Measurements from ENCODE around the gene APBA1. TPM values are rescaled to one million over a fixed set of nuclear protein-coding genes. Genes with fewer than 3 reads are reported as not detected.

The APBA1 gene
- total RNA-seq, 2 donors from 2014 or later, result 6.8 to 9.5 TPM

DNA sequence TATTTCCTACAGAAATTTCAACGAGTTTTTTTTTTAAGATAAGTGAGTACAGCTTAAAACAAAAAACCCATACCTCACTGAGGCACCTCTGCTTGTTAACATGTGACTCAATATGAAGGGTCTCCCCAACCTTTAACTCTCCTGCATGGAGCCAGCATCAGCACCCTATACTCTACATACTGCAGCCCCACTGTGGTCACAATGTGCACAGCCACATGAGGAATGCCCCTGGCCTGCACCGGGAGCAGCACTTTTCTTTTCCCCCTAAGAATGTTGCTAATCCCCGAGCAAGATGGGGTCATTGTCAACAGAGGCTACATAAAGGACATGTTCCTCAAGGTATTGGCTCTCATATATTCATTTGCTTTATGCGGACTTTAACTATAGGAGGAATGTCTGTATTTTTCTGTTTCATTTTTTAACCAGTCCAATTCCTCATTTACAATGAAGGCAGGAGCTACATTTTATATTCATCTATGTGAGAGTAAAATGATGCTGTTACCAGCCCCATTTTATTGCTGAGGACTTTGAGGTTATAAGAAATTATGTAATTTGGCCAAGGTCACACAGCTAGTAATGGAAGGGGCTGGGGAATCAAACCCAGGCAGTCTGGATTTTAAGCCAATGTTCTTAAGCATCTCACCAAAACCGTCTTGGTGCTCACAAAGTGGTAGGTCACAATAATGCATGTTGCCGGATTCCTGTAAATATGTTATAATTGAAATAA, 93.0 kb downstream of the APBA1 start:
- Histone ChIP-seq H3K27me3 (replicated peaks; ENCODE audit: insufficient read depth) (no peaks in the 10 kb centered on the region), H3K27ac (no peak overlapping the region)

DNA sequence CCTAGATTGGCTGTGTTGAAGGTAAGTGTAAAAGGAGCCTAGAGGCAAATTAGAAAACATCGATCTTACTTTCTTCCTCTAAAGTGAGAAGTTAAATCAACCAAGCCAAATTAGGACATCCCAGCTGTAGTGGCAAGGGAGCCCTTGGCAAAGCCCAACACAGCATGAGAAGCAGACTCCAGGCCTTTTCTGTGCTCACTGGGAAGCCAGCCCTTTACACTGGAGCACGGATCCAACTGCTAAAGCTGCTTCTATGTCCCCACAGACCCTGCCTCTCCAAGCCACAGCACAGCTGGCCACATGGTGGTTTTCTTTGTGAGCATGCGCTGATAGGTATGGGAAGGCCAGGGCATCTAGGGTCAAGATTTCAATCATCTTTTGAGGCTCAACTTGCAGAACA, 94.1 kb downstream of the APBA1 start:
- ATAC-seq (ENCODE audit: insufficient number of reproducible peaks, low FRiP score, low read depth), result no peak
- Histone ChIP-seq H3K27me3 (replicated peaks; ENCODE audit: insufficient read depth) (no peaks in the 10 kb centered on the region), H3K27ac (no peak overlapping the region), H3K9me3 (no peaks in the 10 kb centered on the region), H3K4me3 (no peak overlapping the region), H3K36me3 (no peaks in the 10 kb centered on the region), H3K4me1 (ENCODE audit: control insufficient read depth in 1 of 2, low read depth in 2 of 2) (peaks cover 0 to 7% of the 10 kb centered on the region in 2 donors)
- TF ChIP-seq, protein P1, sequence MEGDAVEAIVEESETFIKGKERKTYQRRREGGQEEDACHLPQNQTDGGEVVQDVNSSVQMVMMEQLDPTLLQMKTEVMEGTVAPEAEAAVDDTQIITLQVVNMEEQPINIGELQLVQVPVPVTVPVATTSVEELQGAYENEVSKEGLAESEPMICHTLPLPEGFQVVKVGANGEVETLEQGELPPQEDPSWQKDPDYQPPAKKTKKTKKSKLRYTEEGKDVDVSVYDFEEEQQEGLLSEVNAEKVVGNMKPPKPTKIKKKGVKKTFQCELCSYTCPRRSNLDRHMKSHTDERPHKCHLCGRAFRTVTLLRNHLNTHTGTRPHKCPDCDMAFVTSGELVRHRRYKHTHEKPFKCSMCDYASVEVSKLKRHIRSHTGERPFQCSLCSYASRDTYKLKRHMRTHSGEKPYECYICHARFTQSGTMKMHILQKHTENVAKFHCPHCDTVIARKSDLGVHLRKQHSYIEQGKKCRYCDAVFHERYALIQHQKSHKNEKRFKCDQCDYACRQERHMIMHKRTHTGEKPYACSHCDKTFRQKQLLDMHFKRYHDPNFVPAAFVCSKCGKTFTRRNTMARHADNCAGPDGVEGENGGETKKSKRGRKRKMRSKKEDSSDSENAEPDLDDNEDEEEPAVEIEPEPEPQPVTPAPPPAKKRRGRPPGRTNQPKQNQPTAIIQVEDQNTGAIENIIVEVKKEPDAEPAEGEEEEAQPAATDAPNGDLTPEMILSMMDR (IDR thresholded peaks at IDR 0.05), result no peak
- no peak for DNase-seq (ENCODE audit: low spot score)

More for the DNA sequence above, 93.0 kb downstream of the APBA1 start:
- ATAC-seq (ENCODE audit: insufficient number of reproducible peaks, low FRiP score, low read depth) (no peak), DNase-seq (ENCODE audit: low spot score) (no peak)
- peaks cover 0 to 7% of the 10 kb centered on the region in 2 donors for H3K4me1 ChIP-seq (ENCODE audit: control insufficient read depth in 1 of 2, low read depth in 2 of 2)
- no peaks in the 10 kb centered on the region for H3K36me3 ChIP-seq
- TF ChIP-seq, protein P1 (IDR thresholded peaks at IDR 0.05), result no peak
- no peaks in the 10 kb centered on the region for H3K9me3 ChIP-seq
- no peak overlapping the region for H3K4me3 ChIP-seq

- Histone ChIP-seq H3K9me3 (no peaks in the 10 kb centered on the region), H3K4me1 (ENCODE audit: control insufficient read depth in 1 of 2, low read depth in 2 of 2) (peaks cover 0 to 7% of the 10 kb centered on the region in 2 donors), H3K27ac (no peak overlapping the region), H3K36me3 (no peaks in the 10 kb centered on the region), H3K4me3 (no peak overlapping the region), H3K27me3 (replicated peaks; ENCODE audit: insufficient read depth) (no peaks in the 10 kb centered on the region)
- DNase-seq (ENCODE audit: low spot score), result no peak
- ATAC-seq (ENCODE audit: insufficient number of reproducible peaks, low FRiP score, low read depth), result no peak
- TF ChIP-seq, protein P1 (IDR thresholded peaks at IDR 0.05), result no peak
These were observed 95.0 kb downstream of the APBA1 start for GRCh38 chr9:69577123-69577522.

DNA sequence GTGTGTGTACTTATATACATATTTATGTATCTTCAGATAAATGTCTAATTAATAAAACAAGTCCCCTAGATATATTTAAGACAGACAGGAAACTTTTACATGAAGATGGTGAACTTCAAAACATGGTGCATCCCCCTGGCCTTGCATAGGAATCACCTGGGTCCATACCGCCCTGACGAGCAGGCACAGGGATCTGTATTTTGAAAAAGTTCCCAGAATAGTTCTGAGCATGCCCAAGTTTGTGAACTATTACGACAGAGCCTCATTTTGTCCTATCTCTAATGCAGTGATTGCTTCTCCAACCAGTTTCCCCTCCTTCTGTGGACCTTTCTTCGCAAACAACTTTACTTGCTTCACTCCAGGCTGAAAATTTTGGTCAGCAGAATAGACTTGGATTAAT, 98.1 kb downstream of the APBA1 start:
- Histone ChIP-seq H3K4me1 (ENCODE audit: control insufficient read depth in 1 of 2, low read depth in 2 of 2) (peaks cover 9 to 19% of the 10 kb centered on the region in 2 donors), H3K27me3 (replicated peaks; ENCODE audit: insufficient read depth) (no peaks in the 10 kb centered on the region), H3K27ac (no peak overlapping the region), H3K9me3 (no peaks in the 10 kb centered on the region), H3K36me3 (no peaks in the 10 kb centered on the region), H3K4me3 (no peak overlapping the region)
- ATAC-seq (ENCODE audit: insufficient number of reproducible peaks, low FRiP score, low read depth) (no peak), DNase-seq (ENCODE audit: low spot score) (no peak)
- TF ChIP-seq, protein P1 (IDR thresholded peaks at IDR 0.05), result no peak

DNA sequence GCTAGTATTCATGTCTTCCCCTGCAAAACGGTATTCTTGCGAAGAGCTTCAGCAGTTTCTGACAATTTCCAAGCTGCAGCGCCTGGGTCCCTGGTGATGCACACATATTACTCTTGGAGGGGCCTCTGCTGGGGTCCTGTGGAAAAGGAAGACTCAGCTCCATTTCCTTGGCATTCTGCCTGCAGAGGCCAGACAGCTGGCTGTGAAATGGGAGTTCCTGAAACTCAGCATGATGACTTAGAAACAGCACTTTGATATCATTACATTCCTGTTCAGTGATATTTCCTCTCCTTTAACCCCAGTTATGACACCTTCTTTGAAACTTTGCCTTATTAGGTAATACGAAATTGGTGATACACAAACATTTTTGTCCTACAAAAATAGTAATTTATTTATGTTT, 98.5 kb downstream of the APBA1 start:
- ATAC-seq (ENCODE audit: insufficient number of reproducible peaks, low FRiP score, low read depth), result no peak
- no peak overlapping the region for H3K27ac ChIP-seq
- peaks cover 9 to 20% of the 10 kb centered on the region in 2 donors for H3K4me1 ChIP-seq (ENCODE audit: control insufficient read depth in 1 of 2, low read depth in 2 of 2)
- H3K9me3 ChIP-seq, result no peaks in the 10 kb centered on the region
- H3K4me3 ChIP-seq, result no peak overlapping the region
- TF ChIP-seq, protein P1 (IDR thresholded peaks at IDR 0.05), result no peak
- DNase-seq (ENCODE audit: low spot score), result no peak
- no peaks in the 10 kb centered on the region for H3K27me3 ChIP-seq (replicated peaks; ENCODE audit: insufficient read depth)
- no peaks in the 10 kb centered on the region for H3K36me3 ChIP-seq
